Activated naive CD4-positive, alpha-beta T cell treated with anti-CD3 and anti-CD28 coated beads, Interleukin-2, amount 50 U/mL, for 72 hours (primary cell): ENCODE data around the gene GPR37L1. TPM values are rescaled to one million over a fixed set of nuclear protein-coding genes. Genes with fewer than 3 reads are reported as not detected.
"Not testable (repeated sequence)": the region's sequence is repeated elsewhere in the genome, so short reads cannot be mapped to it uniquely, and the experiment has no call there.

Experiments used
- ATAC-seq, 2 donors: fragments of 150-1000 bp; cut with Tn5 transposase; 2 replicates each; pipeline ENCODE4 v1.10.0; 2021; ENCODE audit warnings: mild to moderate bottlenecking in 2 of 2, moderate library complexity in 2 of 2
- DNase-seq, 2 donors: peaks; one replicate each; pipeline ENCODE4 v3.0.0; 2021 to 2022; ENCODE audit warnings: low spot score in 2 of 2
- H3K27ac Mint-ChIP-seq, 2 donors: one replicate each; pipeline ENCODE4 v1.8.0; 2022; ENCODE audit warnings: mild to moderate bottlenecking in 2 of 2, mixed read lengths in 2 of 2
- H3K36me3 Mint-ChIP-seq, 2 donors: one replicate each; pipeline ENCODE4 v1.8.0; 2022; ENCODE audit warnings: mixed read lengths in 2 of 2
- H3K9me3 Mint-ChIP-seq, 2 donors: one replicate each; pipeline ENCODE4 v1.8.0; 2022; ENCODE audit warnings: mixed read lengths in 2 of 2
- total RNA-seq, 2 donors: library from RNA; stranded (reverse); gene quantifications; one replicate each; pipeline ENCODE4 v1.2.3, GENCODE V29; 2022

GPR37L1 gene
- total RNA-seq, 2 donors from 2014 or later: not detected

- ATAC-seq (peak; percentile 74 to 76), DNase-seq (peak; percentile 72 to 75)
- Mint-ChIP-seq H3K36me3 (peaks cover 7 to 12% of the 10 kb centered on the region in 2 donors), H3K27ac (peak within 1 kb of the TSS; percentile 92 to 98), H3K9me3 (no peaks in the 10 kb centered on the region)
Observed at GRCh38 chr1:202144402-202145067, 21.8 kb downstream of the GPR37L1 start, which contains the start of gene ARL8A. Gene ARL8A, minus strand, starts transcription at chr1:202144737. Its CDS starts 165 bp downstream, at chr1:202144572.

GRCh38 chr1:202145068-202145743, 22.5 kb downstream of the GPR37L1 start:
- peak; percentile 48 to 60 for ATAC-seq
- H3K36me3 Mint-ChIP-seq: peaks cover 8 to 12% of the 10 kb centered on the region in 2 donors
- H3K9me3 Mint-ChIP-seq: no peaks in the 10 kb centered on the region
- peak in 1 of 2 donors; percentile 50 for DNase-seq
- H3K27ac Mint-ChIP-seq: peak overlapping the region; percentile 87 to 95

- Mint-ChIP-seq H3K27ac (peak overlapping the region; percentile 87 to 95), H3K36me3 (peaks cover 13 to 14% of the 10 kb centered on the region in 2 donors)
- H3K9me3 Mint-ChIP-seq, DNase-seq, ATAC-seq: not testable (repeated sequence)
Observed at GRCh38 chr1:202145744-202146140, 23.0 kb downstream of the GPR37L1 start.

- Mint-ChIP-seq H3K36me3 (peaks cover 19% of the 10 kb centered on the region in 2 donors), H3K27ac (peak overlapping the region in 1 of 2 donors; percentile 87)
Observed at GRCh38 chr1:202146279-202146678, 23.6 kb downstream of the GPR37L1 start.

GRCh38 chr1:202146993-202147392, 24.3 kb downstream of the GPR37L1 start:
- ATAC-seq (no peak), DNase-seq (no peak)
- Mint-ChIP-seq H3K36me3 (peaks cover 20 to 21% of the 10 kb centered on the region in 2 donors), H3K9me3 (no peaks in the 10 kb centered on the region), H3K27ac (peak overlapping the region in 1 of 2 donors; percentile 87)

More at GRCh38 chr1:202146279-202146678, 23.6 kb downstream of the GPR37L1 start:
- H3K9me3 Mint-ChIP-seq: no peaks in the 10 kb centered on the region
- no peak for ATAC-seq
- no peak for DNase-seq

- H3K36me3 Mint-ChIP-seq: peaks cover 23 to 25% of the 10 kb centered on the region in 2 donors
- ATAC-seq (no peak), DNase-seq (no peak)
- peak overlapping the region in 1 of 2 donors; percentile 45 for H3K27ac Mint-ChIP-seq
- H3K9me3 Mint-ChIP-seq: no peaks in the 10 kb centered on the region
Observed at GRCh38 chr1:202148391-202148790, 25.7 kb downstream of the GPR37L1 start.

GRCh38 chr1:202149566-202149965, 26.8 kb downstream of the GPR37L1 start:
- ATAC-seq (no peak), DNase-seq (no peak)
- Mint-ChIP-seq H3K9me3 (no peaks in the 10 kb centered on the region), H3K36me3 (peaks cover 25 to 26% of the 10 kb centered on the region in 2 donors), H3K27ac (no peak overlapping the region)

GRCh38 chr1:202150187-202150586, 27.5 kb downstream of the GPR37L1 start:
- ATAC-seq (no peak), DNase-seq (no peak)
- Mint-ChIP-seq H3K27ac (peak overlapping the region; percentile 72), H3K9me3 (no peaks in the 10 kb centered on the region), H3K36me3 (peaks cover 30 to 32% of the 10 kb centered on the region in 2 donors)

- H3K9me3 Mint-ChIP-seq: no peaks in the 10 kb centered on the region
- H3K36me3 Mint-ChIP-seq: peaks cover 30 to 35% of the 10 kb centered on the region in 2 donors
- DNase-seq (no peak), ATAC-seq (no peak)
- peak overlapping the region; percentile 72 to 91 for H3K27ac Mint-ChIP-seq
Observed at GRCh38 chr1:202150602-202151001, 27.9 kb downstream of the GPR37L1 start.

- peak overlapping the region; percentile 72 to 91 for H3K27ac Mint-ChIP-seq
- no peaks in the 10 kb centered on the region for H3K9me3 Mint-ChIP-seq
- DNase-seq: no peak
- H3K36me3 Mint-ChIP-seq: peaks cover 30 to 39% of the 10 kb centered on the region in 2 donors
- no peak for ATAC-seq
Observed at GRCh38 chr1:202151045-202151444, 28.3 kb downstream of the GPR37L1 start.

GRCh38 chr1:202152399-202152798, 29.7 kb downstream of the GPR37L1 start:
- H3K9me3 Mint-ChIP-seq: no peaks in the 10 kb centered on the region

GRCh38 chr1:202153284-202153683, 30.6 kb downstream of the GPR37L1 start:
- H3K36me3 Mint-ChIP-seq: peaks cover 33 to 41% of the 10 kb centered on the region in 2 donors
- H3K27ac Mint-ChIP-seq: peak overlapping the region; percentile 40 to 81
- ATAC-seq: no peak
- no peaks in the 10 kb centered on the region for H3K9me3 Mint-ChIP-seq
- DNase-seq: no peak

More at GRCh38 chr1:202152399-202152798, 29.7 kb downstream of the GPR37L1 start:
- no peak overlapping the region for H3K27ac Mint-ChIP-seq
- peaks cover 30 to 43% of the 10 kb centered on the region in 2 donors for H3K36me3 Mint-ChIP-seq
- no peak for DNase-seq
- ATAC-seq: no peak

GRCh38 chr1:202154148-202154765, 31.5 kb downstream of the GPR37L1 start:
- DNase-seq (no peak), ATAC-seq (no peak)
- peaks cover 42 to 51% of the 10 kb centered on the region in 2 donors for H3K36me3 Mint-ChIP-seq
- H3K27ac Mint-ChIP-seq: peak overlapping the region; percentile 44 to 94
- H3K9me3 Mint-ChIP-seq: no peaks in the 10 kb centered on the region

- Mint-ChIP-seq H3K27ac (peak overlapping the region; percentile 44 to 94), H3K9me3 (no peaks in the 10 kb centered on the region), H3K36me3 (peaks cover 49 to 57% of the 10 kb centered on the region in 2 donors)
- no peak for DNase-seq
- peak in 1 of 2 donors; percentile 42 for ATAC-seq
Observed at GRCh38 chr1:202154766-202155477, 32.2 kb downstream of the GPR37L1 start.

- H3K27ac Mint-ChIP-seq: peak overlapping the region; percentile 44 to 94
- H3K9me3 Mint-ChIP-seq: no peaks in the 10 kb centered on the region
- no peak for DNase-seq
- ATAC-seq: no peak
- peaks cover 50 to 63% of the 10 kb centered on the region in 2 donors for H3K36me3 Mint-ChIP-seq
Observed at GRCh38 chr1:202155478-202156021, 32.8 kb downstream of the GPR37L1 start.

- ATAC-seq: no peak
- Mint-ChIP-seq H3K9me3 (no peaks in the 10 kb centered on the region), H3K36me3 (peaks cover 42 to 61% of the 10 kb centered on the region in 2 donors), H3K27ac (peak overlapping the region in 1 of 2 donors; percentile 86)
- DNase-seq: no peak
Observed at GRCh38 chr1:202156590-202156989, 33.9 kb downstream of the GPR37L1 start.
